Brain pericyte (primary cell): ENCODE results near the gene BTBD2.

ENCODE experiments used
- DNase-seq: peaks from one replicate; pipeline ENCODE4 v3.0.0-alpha.2; 2012; ENCODE audit warnings: low read depth, low spot score

BTBD2 gene

GRCh38 chr19:1942078-1942933 lies 73.2 kb downstream of the BTBD2 start:
- DNase-seq: no peak

GRCh38 chr19:1941146-1942077 lies 74.1 kb downstream of the BTBD2 start, which contains the start of gene CSNK1G2:
CSNK1G2 (plus strand) TSS chr19:1941172; CDS start chr19:1969773, 28,601 bp downstream.
- no peak for DNase-seq

- no peak for DNase-seq
Observed at GRCh38 chr19:1938071-1938470, 77.4 kb downstream of the BTBD2 start.

- DNase-seq: no peak
Observed at GRCh38 chr19:1936916-1937610, 78.5 kb downstream of the BTBD2 start.

GRCh38 chr19:1936430-1936829 lies 79.1 kb downstream of the BTBD2 start:
- no peak for DNase-seq

GRCh38 chr19:1935484-1936208 lies 79.9 kb downstream of the BTBD2 start:
- no peak for DNase-seq
